ENCODE measurements around the gene POGLUT2.
A peak's percentile ranks its signal among the peaks of the same experiment; 100 is the strongest.

Gene POGLUT2

DNA sequence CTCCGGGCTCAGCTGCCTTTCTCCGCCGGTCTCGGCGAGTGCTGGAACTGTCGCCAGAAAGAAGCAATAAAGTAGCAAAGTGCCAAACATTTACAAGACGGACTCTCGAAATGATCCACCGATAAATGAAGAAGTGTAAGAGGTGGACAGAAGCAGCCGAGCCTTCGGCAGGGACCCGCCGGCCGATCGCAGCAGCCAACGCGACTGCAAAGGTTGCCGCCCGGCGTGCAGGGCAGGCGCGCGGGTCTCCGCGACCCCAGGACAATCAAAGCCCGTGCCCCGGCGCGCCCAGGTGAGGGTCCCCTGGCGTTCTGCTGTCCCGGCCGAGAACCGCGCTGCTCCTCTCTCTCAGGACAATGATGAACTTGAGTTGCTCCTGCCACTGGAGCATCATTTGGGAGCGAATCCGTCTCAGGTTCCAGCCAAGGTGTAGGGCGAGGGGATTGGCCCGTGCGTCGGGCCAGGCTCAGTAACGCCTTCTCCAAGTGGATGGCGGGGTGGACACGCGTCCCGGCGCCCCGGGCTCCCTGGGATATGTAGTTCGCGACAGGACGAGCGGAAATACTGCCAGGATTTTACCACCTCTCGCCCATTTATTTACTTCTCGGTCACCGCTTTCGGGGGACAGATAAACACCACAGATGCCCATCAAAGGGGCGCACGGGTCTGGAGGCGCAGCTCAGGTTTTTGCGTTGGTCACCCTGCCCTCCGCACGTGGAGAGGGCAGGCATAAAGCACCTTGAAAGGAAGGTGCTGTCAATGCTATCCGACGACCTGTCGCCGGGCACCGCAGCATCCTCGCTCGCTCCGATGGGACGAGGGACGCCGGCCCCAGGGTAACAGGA lies at the start of gene POGLUT2, which contains the start of gene BIVM:
TSS of gene POGLUT2 (minus strand) at position 396 of the 845 bp plus-strand sequence. CDS start at position 90, 306 bp downstream.
TSS of gene BIVM (plus strand) at position 539 of the 845 bp plus-strand sequence. CDS start 8,149 bp downstream, outside the sequence.
- peak; percentile 26 to 87 for DNase-seq

DNA sequence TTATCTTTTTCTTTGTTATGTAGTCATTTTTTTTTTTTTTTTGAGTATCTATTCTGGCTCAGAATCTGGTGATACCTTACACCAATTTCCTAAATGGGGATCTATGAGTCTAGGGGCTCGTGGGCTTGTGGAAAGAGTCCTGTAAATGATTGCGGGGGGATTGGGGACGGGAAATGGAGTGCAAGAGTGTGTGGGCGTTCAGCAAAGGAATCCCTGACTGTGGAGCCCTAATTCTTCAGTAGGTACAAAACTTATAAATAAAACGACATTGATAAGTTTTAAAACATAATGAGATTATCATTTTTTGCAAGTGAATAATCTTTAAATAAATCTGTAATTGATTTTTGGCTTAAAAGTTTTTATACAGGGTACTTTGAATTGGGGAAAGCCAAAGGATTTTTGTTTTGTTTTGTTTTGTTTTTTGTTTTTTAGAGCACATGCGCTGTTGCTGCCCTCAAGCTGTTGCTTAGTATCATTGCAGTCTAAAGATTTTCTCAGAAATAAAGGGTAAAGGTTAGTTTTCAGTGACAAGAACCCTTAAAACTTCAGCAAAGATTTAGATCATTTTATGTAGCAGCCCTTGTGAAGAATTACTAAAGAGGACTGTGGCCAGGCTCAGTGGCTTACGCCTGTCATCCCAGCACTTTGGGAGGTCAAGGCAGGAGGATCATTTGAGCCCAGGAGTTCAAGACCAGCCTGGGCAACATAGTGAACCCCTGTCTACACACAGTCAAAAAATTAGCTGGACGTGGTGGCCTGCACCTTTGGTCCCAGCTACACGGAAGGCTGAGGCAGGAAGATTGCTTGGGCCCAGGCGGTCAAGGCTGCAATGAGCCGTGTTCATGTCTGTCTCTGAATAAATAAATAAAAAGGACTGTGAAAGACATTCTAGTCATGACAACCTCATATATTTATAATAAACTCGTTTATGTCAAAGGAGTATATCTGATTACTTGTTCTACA lies 48.8 kb upstream of the POGLUT2 start:
- DNase-seq = no peak

DNA sequence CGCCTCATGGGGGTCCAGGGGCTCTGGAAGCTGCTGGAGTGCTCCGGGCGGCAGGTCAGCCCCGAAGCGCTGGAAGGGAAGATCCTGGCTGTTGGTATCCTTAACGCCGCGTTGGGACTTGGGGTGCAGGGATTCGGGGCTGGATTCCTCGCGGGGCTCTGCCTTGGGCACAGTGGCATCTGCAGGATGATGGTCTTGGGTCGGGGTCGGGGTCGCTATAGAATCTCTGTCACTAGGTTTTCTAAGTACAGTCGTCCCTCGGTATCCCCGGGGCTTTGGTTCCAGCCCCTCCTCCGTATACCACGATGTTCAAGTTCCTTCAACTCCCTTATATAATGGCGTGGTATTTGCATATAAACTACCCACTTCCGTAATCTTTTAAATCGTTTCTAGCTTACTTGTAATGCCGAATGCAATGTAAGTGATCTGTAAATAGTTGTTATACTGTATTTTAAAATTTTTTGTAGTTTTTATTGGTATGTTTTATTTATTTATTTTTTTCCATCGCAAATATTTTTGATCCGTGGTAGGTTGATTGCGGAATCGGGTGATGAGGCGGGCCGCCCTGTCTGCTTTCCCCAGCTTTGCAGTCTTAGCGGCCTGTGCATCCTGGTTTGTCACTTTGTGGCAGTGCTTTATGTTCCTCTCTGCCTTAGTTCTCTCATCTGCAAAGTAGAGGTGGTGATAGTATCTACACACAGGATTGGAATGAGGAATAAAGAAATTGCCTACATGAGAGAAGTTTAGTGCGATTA lies 47.7 kb upstream of the POGLUT2 start:
- DNase-seq = peak in 1 of 2 experiments; percentile 6

DNA sequence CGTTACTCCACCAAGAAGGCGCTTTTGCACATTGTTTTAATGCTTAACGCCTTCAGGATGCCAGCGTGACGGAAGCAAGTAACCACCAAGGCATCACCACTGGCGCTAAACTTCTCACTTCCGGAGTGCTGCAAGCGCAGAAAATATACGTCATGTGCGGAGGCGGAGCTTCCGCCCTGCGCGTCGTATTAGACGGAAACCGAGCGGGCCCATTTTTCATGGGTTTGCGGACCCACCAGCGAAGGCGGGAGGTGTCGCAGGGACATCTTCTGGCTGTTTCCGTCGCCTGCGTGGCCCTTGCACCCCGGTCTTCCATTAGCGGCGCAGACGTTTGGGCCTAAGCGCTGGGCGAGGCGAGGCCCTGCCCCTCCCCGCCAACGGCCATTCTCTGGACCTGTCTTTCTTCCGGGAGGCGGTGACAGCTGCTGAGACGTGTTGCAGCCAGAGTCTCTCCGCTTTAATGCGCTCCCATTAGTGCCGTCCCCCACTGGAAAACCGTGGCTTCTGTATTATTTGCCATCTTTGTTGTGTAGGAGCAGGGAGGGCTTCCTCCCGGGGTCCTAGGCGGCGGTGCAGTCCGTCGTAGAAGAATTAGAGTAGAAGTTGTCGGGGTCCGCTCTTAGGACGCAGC lies 47.0 kb upstream of the POGLUT2 start, which contains the start of gene ERCC5:
TSS of gene ERCC5 (plus strand) at position 403 of the 631 bp plus-strand sequence. CDS start 235 bp downstream, outside the sequence.
- DNase-seq = peak; percentile 38 to 73

DNA sequence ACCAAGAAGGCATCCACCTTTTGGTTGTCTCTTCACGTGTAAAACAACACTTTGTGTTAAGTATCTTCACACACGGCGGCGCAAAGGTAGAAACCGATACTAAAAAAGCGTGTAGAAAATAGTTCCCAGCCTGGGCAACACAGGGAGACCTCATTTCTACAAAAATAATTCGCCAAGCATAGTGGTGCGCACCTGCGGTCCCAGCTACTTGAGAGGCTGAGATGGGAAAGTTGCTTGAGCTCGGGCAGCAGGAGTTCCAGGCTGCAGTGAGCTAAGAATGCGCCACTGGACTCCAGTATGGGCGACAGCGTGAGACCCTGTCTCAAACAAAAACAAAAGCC lies 46.5 kb upstream of the POGLUT2 start:
- DNase-seq = no peak

DNA sequence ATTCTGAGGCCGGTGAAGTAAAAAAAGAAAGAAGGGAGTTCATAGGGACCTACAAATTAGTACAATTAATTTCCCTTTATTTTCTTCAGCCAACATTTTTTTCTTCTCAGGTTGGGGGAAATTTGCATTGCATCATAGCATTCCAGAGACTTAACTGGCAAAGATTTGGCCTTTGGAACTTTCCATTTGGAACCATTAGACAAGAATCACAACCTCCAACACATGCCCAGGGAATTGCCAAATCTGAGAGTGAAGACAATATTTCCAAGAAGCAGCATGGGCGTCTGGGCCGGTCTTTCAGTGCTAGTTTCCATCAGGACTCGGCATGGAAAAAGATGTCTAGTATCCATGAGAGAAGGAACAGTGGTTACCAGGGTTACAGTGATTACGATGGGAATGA lies 40.7 kb upstream of the POGLUT2 start:
- no peak for DNase-seq

DNA sequence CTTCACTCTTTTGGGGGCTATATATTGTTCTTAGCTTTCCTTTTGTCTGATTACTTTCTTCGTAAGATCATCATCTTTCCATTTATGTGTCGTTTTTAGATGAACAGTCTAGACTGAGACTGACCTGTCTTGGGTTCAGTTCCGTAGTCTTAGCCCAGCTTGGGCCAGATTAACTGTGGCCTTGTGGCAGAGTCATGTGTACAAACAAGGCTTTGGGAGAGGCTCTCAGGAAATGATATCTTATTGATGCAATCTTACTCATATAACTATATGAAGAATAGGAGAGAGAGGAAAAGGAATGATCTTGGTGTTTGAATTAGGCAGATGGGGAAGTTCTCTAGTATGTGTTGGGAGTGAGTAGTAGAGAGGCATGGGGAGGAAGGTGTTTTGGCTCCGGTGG lies 40.2 kb upstream of the POGLUT2 start:
- DNase-seq = no peak

DNA sequence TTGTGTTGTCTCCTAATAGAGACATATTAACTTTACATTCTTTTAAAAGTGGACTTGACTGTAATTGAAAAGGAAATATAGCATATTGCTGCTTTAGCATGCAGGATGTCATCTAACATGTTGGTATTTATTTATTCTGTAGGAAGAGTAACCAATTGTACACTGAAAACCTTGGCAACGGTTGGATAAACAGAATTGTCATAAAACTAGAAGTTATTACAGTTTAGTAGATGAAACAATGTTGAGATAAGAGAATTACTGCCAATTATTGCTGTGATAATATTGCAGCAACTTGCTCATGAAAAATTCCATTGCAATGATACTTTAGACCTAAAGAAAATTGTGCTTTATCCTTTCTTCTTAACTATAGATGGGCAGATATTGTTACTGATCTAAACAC lies 39.5 kb upstream of the POGLUT2 start:
- no peak for DNase-seq

DNA sequence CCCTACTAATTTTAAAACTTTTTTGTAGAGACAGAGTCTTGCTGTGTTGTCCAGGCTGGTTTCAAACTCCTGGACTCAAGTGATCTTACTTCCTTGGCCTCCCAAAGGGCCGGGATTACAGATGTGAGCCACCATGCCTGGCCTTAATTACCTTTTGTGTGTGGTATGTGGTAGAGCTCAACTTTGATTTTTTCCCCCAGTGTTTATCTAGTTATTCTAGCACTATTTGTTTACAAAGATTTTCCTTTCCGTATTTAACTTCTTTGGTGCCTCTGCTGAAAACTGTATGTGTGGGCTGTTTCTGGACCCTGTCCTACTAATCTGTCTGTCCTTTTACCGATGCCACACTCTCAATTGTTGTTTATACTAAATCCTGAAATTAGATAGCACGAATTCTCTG lies 37.7 kb upstream of the POGLUT2 start:
- DNase-seq = no peak

DNA sequence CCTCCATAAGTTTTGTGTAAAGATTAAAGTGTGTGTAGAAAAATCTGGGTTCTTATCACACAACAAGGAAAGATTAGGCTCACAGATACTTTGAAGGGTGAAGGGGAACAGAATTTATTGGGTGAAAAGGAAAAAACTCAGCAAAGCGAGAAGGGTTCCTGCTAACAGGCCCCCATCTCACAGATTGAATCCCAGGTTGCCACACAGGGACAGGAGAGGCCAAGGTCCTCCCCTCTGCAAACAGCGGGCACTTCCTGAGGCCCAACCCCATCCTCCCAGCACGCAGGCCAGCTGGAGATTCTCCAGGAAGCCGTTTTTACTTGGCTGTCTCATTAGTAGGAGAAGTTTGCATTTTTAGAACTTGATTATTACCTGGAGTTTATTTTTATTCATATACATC lies 31.9 kb upstream of the POGLUT2 start:
- DNase-seq = no peak

DNA sequence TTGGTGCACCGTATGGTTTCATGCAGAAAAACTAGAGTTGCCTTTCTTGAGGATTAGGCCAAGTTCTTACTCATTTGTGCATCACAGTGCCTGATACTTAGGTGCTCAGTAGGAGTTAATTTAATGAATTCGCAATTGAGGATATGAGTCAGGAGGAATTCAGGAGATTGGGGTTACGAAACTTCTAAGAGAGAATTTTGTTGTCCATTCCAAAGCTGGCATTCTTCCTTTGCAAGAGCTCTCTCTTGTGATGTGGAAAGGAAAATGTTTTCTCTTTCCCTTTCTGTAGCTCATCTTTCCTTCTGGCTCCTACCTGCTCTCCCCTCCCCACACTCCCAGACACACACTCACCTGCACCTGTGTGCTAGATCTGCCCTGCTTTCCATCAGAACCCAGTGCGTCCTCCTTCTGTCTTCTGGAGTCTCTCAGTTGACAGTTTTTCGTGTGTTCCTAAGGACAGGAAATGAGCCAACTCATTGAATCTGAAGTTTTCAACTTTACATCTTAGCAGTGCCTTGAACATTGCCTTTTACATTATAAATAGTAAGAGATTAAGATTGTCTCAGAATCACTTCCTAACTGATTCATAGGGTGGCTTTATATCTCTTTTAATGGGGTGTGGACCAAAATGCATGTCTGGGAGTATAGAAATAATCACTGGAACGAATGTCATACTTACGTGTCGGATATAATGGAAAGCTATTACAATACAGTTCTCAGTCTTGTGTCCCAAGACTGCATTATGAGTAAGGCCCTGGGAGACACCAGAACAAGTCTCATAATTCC lies 27.3 kb upstream of the POGLUT2 start:
- no peak for DNase-seq

DNA sequence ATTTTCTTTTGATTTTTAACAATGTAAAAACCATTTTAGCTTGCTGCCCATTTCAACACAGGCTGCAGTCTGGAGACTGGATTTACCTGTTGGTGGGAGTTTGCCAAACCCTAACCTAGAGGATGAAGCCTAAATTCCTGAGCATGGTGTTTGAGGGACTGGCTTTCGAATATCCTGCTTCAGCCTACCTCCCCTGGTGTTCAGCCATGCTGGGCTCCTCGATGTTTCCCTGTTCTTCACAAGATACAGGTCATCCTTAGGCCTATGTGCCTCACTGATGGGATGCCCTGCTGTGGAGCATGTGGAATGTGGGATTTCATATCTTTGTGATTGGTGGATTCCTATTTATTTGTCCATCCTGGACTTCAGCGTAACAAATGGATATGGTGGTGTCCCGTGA lies 26.6 kb upstream of the POGLUT2 start:
- DNase-seq = no peak

DNA sequence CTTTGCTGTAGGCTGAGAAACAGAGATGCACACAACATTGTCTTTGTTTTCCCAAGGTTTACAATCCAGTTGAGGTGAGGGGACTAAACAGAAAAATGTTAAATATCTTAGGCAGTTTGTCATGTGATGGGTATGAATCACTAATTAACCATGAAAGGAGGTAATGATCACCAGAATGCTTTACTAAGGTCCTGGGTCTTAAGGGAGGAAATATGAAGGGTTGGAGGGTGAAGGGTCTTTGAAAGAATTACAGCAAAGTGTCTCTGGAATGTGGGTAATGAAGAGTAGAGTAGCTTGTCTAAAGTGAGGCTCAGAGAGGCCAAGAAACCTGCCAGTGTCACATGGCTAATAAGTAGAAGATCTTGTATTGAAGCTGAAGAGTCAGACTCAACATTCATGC lies 19.1 kb upstream of the POGLUT2 start:
- DNase-seq = no peak

DNA sequence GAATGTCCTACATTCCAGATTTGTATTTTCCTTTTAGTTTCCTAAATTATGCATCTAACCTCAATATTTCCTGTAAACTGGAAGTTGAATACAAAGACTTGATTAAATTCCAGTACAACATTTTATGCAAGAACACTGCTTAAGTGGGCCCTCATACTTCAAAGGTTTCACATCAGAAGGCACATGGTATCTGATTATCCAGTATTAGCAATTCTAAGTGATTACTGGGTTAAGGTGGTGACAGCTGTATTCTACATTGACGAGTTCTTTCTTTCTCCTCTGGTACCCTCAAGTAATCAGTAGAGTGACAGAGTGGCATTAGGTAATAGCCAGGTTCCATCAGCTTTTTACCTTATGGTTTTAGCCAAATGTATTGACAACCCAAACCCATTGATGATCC lies 18.5 kb upstream of the POGLUT2 start:
- no peak for DNase-seq

DNA sequence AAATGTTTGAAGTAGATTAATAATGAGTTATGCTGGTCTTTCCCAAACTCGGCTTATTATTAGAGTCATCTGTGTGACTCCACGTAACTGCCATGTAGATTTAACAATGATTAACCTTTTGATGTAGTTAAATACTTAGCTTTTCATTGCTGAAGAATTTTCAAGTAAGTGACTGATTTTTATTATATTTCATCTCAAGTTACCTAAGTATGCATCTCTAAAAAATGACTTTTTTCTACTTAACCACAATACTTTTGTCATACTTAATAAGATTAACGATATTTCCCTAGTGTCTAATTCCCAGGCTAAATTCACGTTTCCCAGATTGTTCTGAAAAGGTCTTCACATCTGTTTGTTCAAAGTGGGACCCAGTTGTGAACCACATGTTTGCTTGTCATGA lies 17.9 kb upstream of the POGLUT2 start:
- no peak for DNase-seq

DNA sequence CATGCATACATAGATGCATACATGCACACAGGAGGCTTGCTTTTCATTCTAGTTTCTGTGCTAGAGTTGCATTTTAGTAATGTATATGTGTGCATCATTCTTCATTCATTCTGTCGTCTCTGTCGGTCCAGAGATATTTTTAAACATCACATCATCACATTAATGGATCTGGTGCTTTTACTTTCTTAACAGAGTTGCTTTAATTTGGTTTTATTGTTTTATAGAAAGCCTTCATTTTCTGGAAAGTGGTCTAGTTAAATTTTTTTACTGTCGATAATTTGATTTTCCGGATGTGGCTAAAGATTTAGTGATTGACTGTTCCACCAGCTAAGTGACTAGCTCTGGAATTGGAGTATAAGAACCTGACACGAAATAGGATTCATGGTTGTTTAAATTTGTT lies 17.0 kb upstream of the POGLUT2 start:
- no peak for DNase-seq

DNA sequence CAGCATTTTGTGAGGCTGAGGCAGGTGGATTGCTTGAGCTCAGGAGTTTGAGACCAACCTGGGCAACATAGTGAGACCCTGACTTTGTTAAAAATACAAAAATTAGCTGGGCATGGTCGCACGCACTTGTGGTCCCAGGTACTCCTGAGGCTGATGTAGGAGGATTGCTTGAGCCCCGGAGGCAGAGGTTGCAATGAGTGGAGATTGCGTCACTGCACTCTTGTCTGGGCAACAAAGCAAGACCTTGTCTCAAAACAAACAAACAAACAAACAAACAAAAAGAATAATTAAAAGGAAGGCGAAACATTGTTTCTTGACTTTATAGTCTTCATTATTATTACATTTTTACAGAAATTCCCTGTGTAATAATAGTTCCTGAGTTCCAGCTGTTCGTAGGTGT lies 16.0 kb upstream of the POGLUT2 start:
- no peak for DNase-seq

DNA sequence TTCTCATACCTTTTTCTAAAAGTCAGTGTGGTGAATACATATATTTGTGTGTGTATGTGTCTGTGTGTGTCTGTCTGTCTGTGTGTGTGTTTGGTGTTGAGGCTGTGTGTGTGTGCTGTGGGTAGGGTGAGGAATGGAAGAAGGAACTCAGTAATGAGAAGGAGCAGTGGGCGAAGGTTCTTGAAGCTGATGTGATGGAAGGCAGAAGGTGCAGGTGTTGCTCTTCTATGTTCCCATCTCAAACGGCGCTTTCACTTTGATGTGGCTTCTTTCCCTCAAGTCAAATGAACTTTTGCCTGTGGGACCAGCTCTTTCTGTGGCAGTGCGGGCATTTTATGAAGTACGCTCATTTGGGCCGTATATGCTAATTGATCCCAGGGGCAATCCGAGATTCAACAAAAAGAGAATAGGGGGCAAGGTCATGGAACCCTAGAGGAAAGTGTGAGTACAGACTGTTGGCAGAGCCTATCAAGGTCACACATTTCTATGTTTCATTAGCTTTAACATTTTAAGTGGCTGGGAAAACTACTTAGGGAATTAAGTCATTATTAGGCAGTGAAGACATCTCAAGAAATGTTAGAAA lies 15.3 kb upstream of the POGLUT2 start:
- no peak for DNase-seq

DNA sequence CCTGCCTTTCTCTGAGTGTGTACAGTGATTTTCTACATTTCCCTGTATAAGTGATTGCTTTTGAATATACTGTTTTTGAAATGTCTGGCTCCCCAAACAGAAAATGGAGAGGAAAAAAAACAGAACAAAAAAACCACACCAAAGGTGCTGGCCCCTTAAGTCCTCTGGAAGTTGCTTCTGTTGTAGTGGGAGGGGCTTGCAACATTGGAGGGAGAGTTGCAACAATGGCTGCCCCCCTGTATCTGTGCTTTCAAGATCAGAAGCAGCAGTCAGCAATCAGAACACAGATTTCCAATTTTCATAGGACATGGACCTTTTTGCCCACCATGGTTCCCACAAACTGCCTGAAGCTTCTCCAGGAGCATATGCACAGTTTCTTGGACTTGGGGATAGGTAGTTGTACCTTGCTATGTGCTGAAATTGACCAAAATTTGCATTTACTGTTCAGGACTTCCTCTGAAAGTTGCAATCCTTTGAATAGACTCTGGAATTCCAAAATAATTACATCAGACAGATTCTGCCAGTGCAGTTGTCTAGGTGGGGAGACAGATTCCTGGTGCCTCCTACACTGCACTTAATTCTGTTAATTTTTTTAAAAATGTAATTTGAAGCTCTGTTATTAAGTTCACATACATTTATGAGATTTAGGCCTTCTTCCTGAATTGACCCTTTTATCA lies 14.0 kb upstream of the POGLUT2 start:
- no peak for DNase-seq

DNA sequence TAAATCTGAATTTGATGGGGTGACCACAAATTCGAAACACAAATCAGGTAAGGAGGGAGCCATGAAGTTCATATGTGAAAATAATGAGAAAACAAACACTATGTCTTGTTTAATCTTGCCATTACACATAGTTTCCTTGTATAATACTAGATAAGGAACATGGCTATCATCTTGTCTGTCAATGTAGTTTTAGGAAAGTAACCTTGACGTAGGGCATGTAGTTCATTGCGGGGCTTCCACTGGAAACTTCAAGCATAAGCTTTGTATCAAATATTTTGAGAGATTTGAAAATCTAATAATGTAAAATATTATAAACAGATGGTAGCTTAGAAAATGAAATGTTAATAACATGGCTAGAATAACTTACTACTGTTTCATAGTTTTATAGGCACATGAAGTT lies 8.9 kb upstream of the POGLUT2 start:
- DNase-seq = no peak

DNA sequence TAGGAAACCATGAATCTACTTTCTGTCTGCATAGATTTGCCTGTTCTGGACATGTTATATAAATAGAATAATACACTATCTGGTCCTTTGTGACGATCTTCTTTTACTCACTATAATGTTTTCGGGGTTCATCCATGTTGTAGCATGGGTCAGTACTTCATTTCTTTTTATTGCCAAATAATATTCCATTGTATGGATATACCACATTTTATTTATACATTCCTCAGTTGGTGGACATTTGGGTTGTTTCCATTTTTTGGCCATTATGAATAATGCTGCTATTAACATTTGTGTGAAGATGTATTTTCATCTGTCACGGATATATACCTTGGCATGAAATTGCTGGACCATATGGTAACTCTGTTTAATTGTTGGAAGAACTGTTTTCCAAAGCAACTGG lies 6.9 kb upstream of the POGLUT2 start:
- no peak for DNase-seq

Data from cerebellar nuclear complex (tissue), 1 donor.